NCI-H82 treated with DMSO at 0.1 percent for 48 hours (cell line): ENCODE data around the gene PGK1.

ENCODE experiments used
- DNase-seq: peaks from one replicate; lab custom pipeline; 2025; ENCODE audit not compliant: unreplicated experiment; lab: John Stamatoyannopoulos, UW

PGK1 gene

DNA sequence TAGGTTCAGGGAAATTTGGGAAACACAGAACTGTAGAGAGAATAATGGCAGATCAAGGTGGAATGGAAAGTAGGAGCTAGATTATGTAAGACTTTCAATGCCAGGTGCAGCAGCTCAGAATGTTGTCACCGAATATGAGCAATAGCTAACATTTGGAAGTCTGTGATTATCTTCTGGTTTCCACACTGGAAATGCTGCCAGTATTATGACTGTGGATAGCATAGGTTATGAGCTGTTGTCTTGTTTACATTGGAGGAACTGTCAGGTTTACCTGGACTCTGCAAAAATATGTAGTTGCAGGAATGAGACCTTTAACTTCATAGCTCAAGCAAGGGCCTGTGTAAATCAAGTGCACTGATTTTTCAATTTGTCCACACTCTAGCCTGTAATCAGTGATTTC is 61.4 kb downstream of the PGK1 start:
- DNase-seq: no peak

DNA sequence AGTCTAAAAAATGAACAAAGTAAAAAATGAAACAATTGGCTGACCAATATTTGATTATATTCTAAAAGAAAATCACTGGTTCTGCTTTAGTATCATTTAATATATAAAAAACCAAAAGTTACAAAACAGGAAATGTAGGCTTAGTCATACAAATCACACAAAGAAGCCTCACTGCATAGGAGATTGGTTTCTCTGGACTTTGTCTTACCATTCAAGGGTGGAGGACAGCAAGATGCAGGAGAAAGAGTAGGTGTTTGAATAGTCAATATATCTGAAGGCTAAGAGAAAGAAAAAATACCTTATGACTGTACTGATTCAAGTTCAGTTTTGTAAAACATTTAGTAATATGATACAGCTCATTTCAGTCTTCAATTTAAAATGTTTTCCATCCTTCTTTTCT is 64.0 kb downstream of the PGK1 start:
- DNase-seq: no peak
